Suprapubic skin (tissue), 4 donors: Measurements from ENCODE around the gene RNF212. TPM values are rescaled to one million over a fixed set of nuclear protein-coding genes. Genes with fewer than 3 reads are reported as not detected.

Experiments
- DNase-seq, 2 donors: peaks; one replicate each; pipeline ENCODE4 v3.0.0-alpha.2; 2019; ENCODE audit warnings: low spot score in 2 of 2
- H3K27ac ChIP-seq: fragments of 200-600 bp; sonication (generic); one replicate; pipeline ENCODE4 v1.5.1; 2019
- H3K27me3 ChIP-seq: fragments of 200-600 bp; sonication (generic); one replicate; pipeline ENCODE4 v1.5.1; 2019
- H3K36me3 ChIP-seq: fragments of 200-600 bp; sonication (generic); one replicate; pipeline ENCODE4 v1.5.1; 2019
- H3K4me1 ChIP-seq: fragments of 200-600 bp; sonication (generic); one replicate; pipeline ENCODE4 v1.5.1; 2019
- H3K4me3 ChIP-seq: fragments of 200-600 bp; sonication (generic); one replicate; pipeline ENCODE4 v1.5.1; 2019; ENCODE audit warnings: mild to moderate bottlenecking
- H3K9me3 ChIP-seq: fragments of 200-600 bp; sonication (generic); one replicate; pipeline ENCODE4 v1.5.1; 2019
- CTCF ChIP-seq, 2 donors: fragments of 200-600 bp in 1 of 2; fragments of 450-650 bp in 1 of 2; sonication (generic) in 1 of 2; IDR thresholded peaks; one replicate each; pipeline ENCODE4 v1.5.1; 2016 to 2019; ENCODE audit warnings: antibody characterized with exemption in 2 of 2, mild to moderate bottlenecking in 1 of 2, moderate library complexity in 1 of 2
- EP300 ChIP-seq: sonication (generic); formaldehyde crosslinking; IDR thresholded peaks from one replicate; pipeline ENCODE4 v1.6.1; 2017; ENCODE audit warnings: antibody characterized with exemption
- POLR2A ChIP-seq, 2 donors: fragments of 450-650 bp; IDR thresholded peaks; one replicate each; pipeline ENCODE4 v1.6.1; 2017; ENCODE audit warnings: antibody characterized with exemption in 2 of 2, mild to moderate bottlenecking in 2 of 2, moderate library complexity in 2 of 2
- POLR2AphosphoS5 ChIP-seq, 3 donors: sonication (generic); formaldehyde crosslinking; IDR thresholded peaks; one replicate each; pipeline ENCODE4 v1.6.1; 2017; ENCODE audit warnings: antibody characterized with exemption in 3 of 3
- WGBS: methylation state at CpG from one replicate; pipeline ENCODE4 v1.1.5; 2018; 5-methylcytosine and 5-hydroxymethylcytosine counted together
- total RNA-seq, 4 donors: library from RNA; depleted of rRNA; stranded (reverse); fragments of >200 nt; gene quantifications; one replicate each; pipeline ENCODE4 v1.1.0, GENCODE V29; 2016

The RNF212 gene
- total RNA-seq, 4 donors from 2014 or later, result 2.4 to 16.5 (median 4.4) TPM

DNA sequence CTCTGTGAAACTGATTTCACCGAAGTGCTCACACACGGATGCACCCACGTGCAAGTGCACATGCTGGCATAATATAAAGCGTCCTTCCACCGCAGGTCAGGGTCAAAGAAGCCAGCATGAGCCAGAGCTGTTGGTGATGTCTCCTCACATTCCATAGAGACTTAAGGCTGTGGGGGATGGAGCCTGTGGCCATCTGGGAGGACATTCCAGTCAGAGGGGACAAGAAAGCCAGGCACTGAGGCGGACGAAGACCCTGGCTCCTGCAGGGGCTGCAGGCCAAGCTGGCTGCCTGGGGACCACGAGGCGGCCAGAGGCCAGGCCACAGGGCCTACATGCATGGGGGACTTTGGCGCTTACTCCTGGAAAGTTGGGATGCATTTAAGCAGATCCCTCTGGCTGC, 7.7 kb downstream of the RNF212 start:
- Histone ChIP-seq H3K36me3 (no peaks in the 10 kb centered on the region), H3K27me3 (peaks cover 2% of the 10 kb centered on the region), H3K9me3 (no peaks in the 10 kb centered on the region), H3K4me1 (no peaks in the 10 kb centered on the region), H3K27ac (no peak overlapping the region), H3K4me3 (no peak overlapping the region)
- 82% methylated on average over 9 of the region's 10 CpGs for WGBS
- no peak for DNase-seq
- TF ChIP-seq CTCF (IDR thresholded peaks at IDR 0.05), result no peak
- TF ChIP-seq EP300, result no peak
- no peak for TF ChIP-seq POLR2AphosphoS5 (IDR thresholded peaks at IDR 0.05)

DNA sequence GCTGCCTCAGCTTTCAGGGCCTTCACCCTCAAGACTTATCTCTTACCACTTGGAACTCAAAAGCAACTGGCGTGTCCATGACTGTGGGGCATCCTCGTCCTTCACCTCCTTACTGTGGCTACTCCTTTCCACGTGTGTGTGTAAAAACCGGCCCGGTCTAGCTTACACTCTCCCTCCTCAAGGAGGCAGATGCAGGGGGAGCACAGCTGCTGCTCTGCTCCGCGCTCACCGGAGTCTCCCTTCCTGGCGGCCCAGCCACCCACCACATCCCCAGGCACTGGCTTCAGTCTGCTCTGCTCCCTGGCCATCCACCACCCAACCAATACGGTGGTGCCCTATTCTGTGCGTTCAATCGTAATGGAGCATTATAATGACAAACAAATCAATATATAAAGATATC, 8.3 kb downstream of the RNF212 start:
- Histone ChIP-seq H3K36me3 (no peaks in the 10 kb centered on the region), H3K9me3 (no peaks in the 10 kb centered on the region), H3K27ac (no peak overlapping the region), H3K4me3 (no peak overlapping the region), H3K27me3 (no peaks in the 10 kb centered on the region), H3K4me1 (no peaks in the 10 kb centered on the region)
- DNase-seq, result peak in 1 of 2 donors; percentile 45
- 72% methylated on average over 12 of the region's 12 CpGs for WGBS
- TF ChIP-seq POLR2A (IDR thresholded peaks at IDR 0.05), result no peak
- TF ChIP-seq CTCF (IDR thresholded peaks at IDR 0.05), result no peak
- no peak for TF ChIP-seq EP300
- TF ChIP-seq POLR2AphosphoS5 (IDR thresholded peaks at IDR 0.05), result no peak

DNA sequence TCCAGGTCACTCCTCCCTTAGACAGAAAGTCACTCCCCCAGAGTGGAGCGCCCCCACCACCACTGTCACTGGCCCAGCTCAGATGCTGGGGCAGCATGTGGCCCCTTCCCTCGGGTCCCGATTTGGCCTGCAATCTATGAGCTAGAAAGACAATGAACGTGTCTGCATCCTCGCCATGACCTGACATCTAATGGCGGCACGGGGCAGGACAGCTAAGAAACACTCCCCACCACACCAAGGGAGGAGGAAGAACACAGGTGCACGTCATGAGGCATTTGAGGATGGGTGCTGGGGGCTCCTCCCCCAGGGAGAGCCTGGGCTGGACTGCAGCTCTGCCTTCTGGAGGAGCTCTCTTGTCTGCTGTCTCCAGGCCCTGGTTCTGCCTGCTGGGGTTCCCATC, 8.7 kb downstream of the RNF212 start:
- 89% methylated on average over 8 of the region's 8 CpGs for WGBS

DNA sequence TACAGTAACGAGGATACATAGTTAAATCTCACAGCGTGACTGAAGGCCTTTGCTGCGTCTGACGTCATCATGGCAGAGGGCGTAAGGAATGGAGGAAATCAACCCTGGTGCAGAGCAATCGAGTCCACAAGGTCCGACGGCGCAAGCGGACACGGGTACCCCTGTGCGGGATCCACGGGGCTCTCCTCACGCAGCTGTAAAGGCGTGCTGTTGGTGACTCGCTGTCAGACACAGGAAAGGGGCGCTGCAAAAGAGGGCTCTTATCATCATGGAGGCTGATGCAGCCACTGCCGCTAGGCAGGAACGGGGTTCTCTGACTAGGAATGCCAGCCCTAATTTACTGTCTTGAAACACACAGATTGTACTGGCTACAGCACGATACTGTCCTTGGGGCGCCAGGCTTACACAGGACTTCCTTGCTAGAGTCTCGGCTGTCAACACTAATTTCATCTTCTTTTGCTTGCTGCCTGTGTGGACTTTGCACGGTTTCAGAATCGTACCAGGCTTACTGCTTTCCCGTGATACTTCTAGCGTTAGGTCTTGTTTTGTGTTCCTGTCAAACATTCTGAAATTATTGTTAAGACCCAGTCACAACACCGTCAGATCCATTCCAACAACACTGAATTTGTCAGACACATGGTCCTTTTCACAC, 13.6 kb downstream of the RNF212 start:
- no peak overlapping the region for H3K4me3 ChIP-seq
- no peaks in the 10 kb centered on the region for H3K4me1 ChIP-seq
- H3K27me3 ChIP-seq, result no peaks in the 10 kb centered on the region
- TF ChIP-seq EP300 (no peak), POLR2AphosphoS5 (IDR thresholded peaks at IDR 0.05) (no peak), CTCF (IDR thresholded peaks at IDR 0.05) (no peak), POLR2A (IDR thresholded peaks at IDR 0.05) (no peak)
- H3K9me3 ChIP-seq, result no peaks in the 10 kb centered on the region
- DNase-seq, result peak in 1 of 2 donors; percentile 45
- H3K27ac ChIP-seq, result no peak overlapping the region
- no peaks in the 10 kb centered on the region for H3K36me3 ChIP-seq
- WGBS, result 90% methylated on average over 27 of the region's 27 CpGs

More for the DNA sequence above, 8.7 kb downstream of the RNF212 start:
- no peaks in the 10 kb centered on the region for H3K4me1 ChIP-seq
- H3K9me3 ChIP-seq, result no peaks in the 10 kb centered on the region
- no peak overlapping the region for H3K27ac ChIP-seq
- H3K27me3 ChIP-seq, result no peaks in the 10 kb centered on the region
- DNase-seq, result peak in 1 of 2 donors; percentile 44
- TF ChIP-seq EP300 (no peak), POLR2AphosphoS5 (IDR thresholded peaks at IDR 0.05) (no peak), CTCF (IDR thresholded peaks at IDR 0.05) (no peak)
- H3K4me3 ChIP-seq, result no peak overlapping the region
- H3K36me3 ChIP-seq, result no peaks in the 10 kb centered on the region

DNA sequence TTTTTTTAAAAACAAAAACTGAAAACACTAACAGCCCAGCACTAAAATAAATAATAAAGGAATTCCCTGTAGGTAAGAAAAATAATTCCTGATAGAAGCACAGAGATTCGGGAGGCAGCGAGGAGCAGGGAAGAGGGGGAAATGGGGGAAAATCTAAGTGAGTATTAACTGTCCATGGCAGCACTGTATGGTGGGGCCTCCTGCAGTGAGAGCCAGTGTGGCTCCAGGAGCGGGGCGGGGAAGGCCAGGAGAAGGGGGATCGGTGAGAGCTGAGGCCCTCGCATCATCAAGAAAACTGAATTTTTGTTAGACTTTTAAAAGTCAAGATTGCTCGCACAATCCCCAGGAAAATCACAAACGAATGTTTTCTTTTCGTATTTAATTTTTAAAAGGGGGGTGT, 14.1 kb downstream of the RNF212 start:
- no peaks in the 10 kb centered on the region for H3K9me3 ChIP-seq
- H3K4me3 ChIP-seq, result no peak overlapping the region
- no peak for DNase-seq
- H3K4me1 ChIP-seq, result no peaks in the 10 kb centered on the region
- no peak for TF ChIP-seq EP300
- TF ChIP-seq CTCF (IDR thresholded peaks at IDR 0.05), result no peak
- no peak for TF ChIP-seq POLR2A (IDR thresholded peaks at IDR 0.05)
- no peak for TF ChIP-seq POLR2AphosphoS5 (IDR thresholded peaks at IDR 0.05)
- H3K27ac ChIP-seq, result no peak overlapping the region
- no peaks in the 10 kb centered on the region for H3K36me3 ChIP-seq
- 90% methylated on average over 9 of the region's 9 CpGs for WGBS
- H3K27me3 ChIP-seq, result no peaks in the 10 kb centered on the region
